ENCODE results near the gene FBXO24. TPM values are rescaled to one million over a fixed set of nuclear protein-coding genes. Genes with fewer than 3 reads are reported as not detected.

The FBXO24 gene
- total RNA-seq, 4 donors from 2014 or later = 1.8 to 1.9 TPM; not detected in 2

GRCh38 chr7:100606313-100606712 is 20.2 kb downstream of the FBXO24 start:
- TF ChIP-seq CTCF (IDR thresholded peaks at IDR 0.05) (no peak), POLR2A (IDR thresholded peaks at IDR 0.05) (no peak), EP300 (IDR thresholded peaks at IDR 0.05) (no peak), POLR2AphosphoS5 (IDR thresholded peaks at IDR 0.05) (no peak)
- ATAC-seq = no peak
- WGBS, 2 donors (ENCODE audit: low coverage in 1 of 2) = 100% methylated on average over 3 of the region's 12 CpGs; no CpG with 5 or more reads in 1 of the 2 donors
- Histone ChIP-seq H3K36me3 (no peaks in the 10 kb centered on the region), H3K27me3 (no peaks in the 10 kb centered on the region), H3K27ac (peak overlapping the region in 2 of 4 donors; percentile 87), H3K9me3 (no peaks in the 10 kb centered on the region), H3K4me3 (no peak overlapping the region), H3K4me1 (peaks cover 0 to 46% (median 14%) of the 10 kb centered on the region in 3 donors)

- TF ChIP-seq CTCF (IDR thresholded peaks at IDR 0.05) (no peak), POLR2AphosphoS5 (IDR thresholded peaks at IDR 0.05) (no peak), POLR2A (IDR thresholded peaks at IDR 0.05) (no peak), EP300 (IDR thresholded peaks at IDR 0.05) (no peak)
- Histone ChIP-seq H3K27me3 (no peaks in the 10 kb centered on the region), H3K27ac (no peak overlapping the region), H3K4me3 (no peak overlapping the region), H3K4me1 (peaks cover 0 to 41% (median 14%) of the 10 kb centered on the region in 3 donors), H3K36me3 (no peaks in the 10 kb centered on the region), H3K9me3 (no peaks in the 10 kb centered on the region)
- 73 to 100% methylated on average over 4 to 8 of the region's 8 CpGs for WGBS, 2 donors (ENCODE audit: low coverage in 1 of 2)
- ATAC-seq = no peak
Observed at GRCh38 chr7:100607111-100607510, 21.0 kb downstream of the FBXO24 start.

GRCh38 chr7:100609958-100610357 is 23.8 kb downstream of the FBXO24 start:
- TF ChIP-seq EP300 (IDR thresholded peaks at IDR 0.05) (no peak), CTCF (IDR thresholded peaks at IDR 0.05) (no peak), POLR2A (IDR thresholded peaks at IDR 0.05) (no peak), POLR2AphosphoS5 (IDR thresholded peaks at IDR 0.05) (no peak)
- no peaks in the 10 kb centered on the region for H3K9me3 ChIP-seq
- 82% methylated on average over 3 of the region's 5 CpGs; no CpG with 5 or more reads in 1 of the 2 donors for WGBS, 2 donors (ENCODE audit: low coverage in 1 of 2)
- peaks cover 0 to 10% of the 10 kb centered on the region in 2 donors for H3K36me3 ChIP-seq
- H3K4me1 ChIP-seq = peaks cover 0 to 31% (median 14%) of the 10 kb centered on the region in 3 donors
- no peak overlapping the region for H3K4me3 ChIP-seq
- H3K27me3 ChIP-seq = no peaks in the 10 kb centered on the region
- H3K27ac ChIP-seq = no peak overlapping the region
- ATAC-seq = no peak

DNA sequence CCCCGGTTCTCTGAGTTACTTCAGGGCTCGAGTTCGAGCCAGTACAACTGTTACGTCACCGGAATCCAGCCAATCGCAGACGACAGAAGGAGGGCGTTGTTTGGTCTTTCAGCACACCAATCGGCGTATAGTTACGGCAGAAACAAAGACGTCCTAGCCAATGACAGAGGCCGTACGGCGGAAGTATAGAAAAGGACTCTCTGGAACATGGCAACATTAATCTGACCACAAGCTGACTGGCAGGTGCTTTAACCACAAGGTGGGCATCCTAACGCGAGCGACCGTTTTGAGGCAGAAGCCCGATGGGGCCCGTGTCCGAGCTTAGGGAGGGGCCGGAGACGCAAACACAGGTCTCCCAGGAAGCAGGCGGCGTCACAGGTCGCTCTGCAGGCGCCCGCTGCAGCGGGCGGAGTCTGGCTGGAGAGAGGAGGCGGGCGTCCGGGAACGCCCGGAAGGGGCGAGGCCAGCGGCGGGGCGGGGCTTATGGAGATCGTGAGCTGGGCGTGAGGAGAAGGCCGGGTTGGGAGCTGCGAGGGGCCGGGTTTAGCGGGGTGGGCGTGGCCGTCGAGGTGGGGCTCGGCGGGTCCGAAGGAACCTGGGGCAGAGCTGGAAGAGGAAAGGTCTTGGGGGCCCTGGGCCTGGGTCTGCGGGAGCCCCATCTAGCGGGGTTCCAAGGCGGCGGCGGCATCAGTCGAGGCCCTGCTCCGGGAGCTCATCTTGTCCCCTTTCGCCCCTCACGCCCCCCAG is 26.0 kb downstream of the FBXO24 start, which contains the start of gene MOSPD3:
MOSPD3 (plus strand) TSS at position 558 of the 747 bp plus-strand sequence. CDS start 252 bp downstream, outside the sequence.
- Histone ChIP-seq H3K4me1 (peaks cover 0 to 19% (median 9%) of the 10 kb centered on the region in 3 donors), H3K4me3 (peak within 1 kb of the TSS; percentile 56 to 91), H3K36me3 (peaks cover 0 to 24% of the 10 kb centered on the region in 2 donors), H3K27ac (peak within 1 kb of the TSS; percentile 59 to 96 (median 88)), H3K27me3 (no peaks in the 10 kb centered on the region), H3K9me3 (no peaks in the 10 kb centered on the region)
- ATAC-seq = peak; percentile 97
- TF ChIP-seq POLR2AphosphoS5 (IDR thresholded peaks at IDR 0.05) = peak; percentile 82
- TF ChIP-seq CTCF (IDR thresholded peaks at IDR 0.05) = peak in 2 of 4 experiments; percentile 39 to 41
- TF ChIP-seq EP300 (IDR thresholded peaks at IDR 0.05) = no peak
- TF ChIP-seq POLR2A (IDR thresholded peaks at IDR 0.05) = peak; percentile 68 to 90
- 0 to 1% methylated on average over 5 to 25 of the region's 61 CpGs for WGBS, 2 donors (ENCODE audit: low coverage in 1 of 2)

Data from gastroesophageal sphincter (tissue), 4 donors.